COLO668 (cell line): Measurements from ENCODE around the gene CMBL.
A peak's percentile ranks its signal among the peaks of the same experiment; 100 is the strongest.

Experiments used
- DNase-seq: peaks from one replicate; lab custom pipeline; 2025; ENCODE audit not compliant: unreplicated experiment; lab: John Stamatoyannopoulos, UW

CMBL gene

DNA sequence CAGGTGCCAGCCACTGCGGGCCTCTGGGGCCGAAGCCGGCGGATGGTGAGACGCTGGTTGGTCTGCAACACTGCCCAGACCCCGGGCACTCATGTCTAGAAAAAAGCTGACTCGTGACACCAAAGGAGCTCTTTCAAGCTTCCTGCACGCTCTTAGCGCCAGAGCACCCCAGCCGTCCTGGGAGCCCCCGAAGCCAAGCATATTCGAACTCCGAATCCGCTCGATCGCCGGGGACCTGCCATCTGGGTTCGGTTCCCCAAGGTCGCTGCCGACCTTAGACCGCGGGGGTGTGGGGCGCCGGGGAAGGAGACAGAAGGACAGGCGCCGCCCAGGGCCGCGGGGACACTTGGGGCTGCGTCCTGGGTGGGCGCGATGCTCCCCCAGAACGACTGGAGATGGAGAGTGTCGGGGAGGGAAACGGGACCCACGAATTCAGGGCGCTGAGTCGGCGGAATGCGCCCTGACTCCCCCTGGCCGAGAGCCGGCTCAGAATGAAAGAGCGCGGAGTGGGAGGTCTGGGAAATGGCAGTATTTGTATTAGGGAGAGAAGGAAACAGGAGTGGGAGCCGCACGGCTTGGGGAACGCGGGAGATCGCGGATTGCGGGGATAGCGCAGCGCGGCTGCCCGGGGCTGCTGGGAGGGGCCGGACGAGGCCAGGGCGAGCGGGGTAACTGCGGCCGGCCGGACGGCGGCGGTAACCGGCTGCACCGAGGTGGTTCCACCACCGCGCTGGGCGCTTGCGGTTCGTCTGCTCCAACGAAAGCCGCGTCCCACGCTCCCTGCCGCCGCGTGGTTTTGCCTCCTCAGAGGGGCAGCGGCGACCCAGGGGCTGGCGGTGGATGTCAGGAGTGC is 25.7 kb upstream of the CMBL start:
- DNase-seq = peak; percentile 40

DNA sequence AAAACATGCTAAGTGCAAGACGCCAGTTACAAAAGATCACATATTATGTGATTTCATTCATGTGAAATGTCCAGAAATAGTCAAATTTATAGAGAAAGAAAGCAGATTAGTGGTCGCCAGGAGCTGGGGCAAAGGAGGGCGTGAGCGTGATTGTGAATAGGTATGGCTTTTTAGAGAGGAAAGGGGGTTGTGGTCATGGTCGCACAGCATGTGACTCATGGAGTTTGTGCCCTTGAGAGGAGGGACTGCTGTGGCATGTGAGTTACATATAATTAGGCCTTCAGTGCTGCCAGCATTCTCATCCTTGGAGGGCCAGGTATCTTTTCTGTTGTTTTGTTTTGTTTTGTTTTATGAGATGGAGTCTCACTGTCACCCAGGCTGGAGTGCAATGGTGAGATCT is 24.6 kb upstream of the CMBL start:
- no peak for DNase-seq

DNA sequence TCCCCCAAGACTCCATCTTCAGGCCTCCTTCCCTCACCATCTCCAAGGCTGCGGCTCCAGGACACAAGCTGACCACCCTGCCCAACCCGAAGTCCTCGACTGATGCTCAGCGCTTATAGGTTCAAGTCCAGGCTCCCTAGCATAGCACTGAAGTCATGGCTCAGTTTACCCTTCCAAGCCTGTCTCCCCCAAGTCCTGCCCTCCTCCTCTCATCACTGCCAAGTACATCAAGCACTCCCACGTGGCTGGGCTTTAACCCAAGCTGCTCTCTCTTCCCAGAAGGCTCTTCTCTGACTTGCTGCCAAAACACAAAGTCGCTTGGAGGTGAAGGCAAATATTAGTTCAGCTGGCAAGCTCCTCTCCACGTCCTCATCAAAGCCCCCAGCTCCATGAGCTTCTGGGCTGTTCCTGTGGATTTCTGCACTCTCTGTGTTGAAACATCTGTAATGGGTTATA is 23.7 kb upstream of the CMBL start:
- peak; percentile 83 for DNase-seq

DNA sequence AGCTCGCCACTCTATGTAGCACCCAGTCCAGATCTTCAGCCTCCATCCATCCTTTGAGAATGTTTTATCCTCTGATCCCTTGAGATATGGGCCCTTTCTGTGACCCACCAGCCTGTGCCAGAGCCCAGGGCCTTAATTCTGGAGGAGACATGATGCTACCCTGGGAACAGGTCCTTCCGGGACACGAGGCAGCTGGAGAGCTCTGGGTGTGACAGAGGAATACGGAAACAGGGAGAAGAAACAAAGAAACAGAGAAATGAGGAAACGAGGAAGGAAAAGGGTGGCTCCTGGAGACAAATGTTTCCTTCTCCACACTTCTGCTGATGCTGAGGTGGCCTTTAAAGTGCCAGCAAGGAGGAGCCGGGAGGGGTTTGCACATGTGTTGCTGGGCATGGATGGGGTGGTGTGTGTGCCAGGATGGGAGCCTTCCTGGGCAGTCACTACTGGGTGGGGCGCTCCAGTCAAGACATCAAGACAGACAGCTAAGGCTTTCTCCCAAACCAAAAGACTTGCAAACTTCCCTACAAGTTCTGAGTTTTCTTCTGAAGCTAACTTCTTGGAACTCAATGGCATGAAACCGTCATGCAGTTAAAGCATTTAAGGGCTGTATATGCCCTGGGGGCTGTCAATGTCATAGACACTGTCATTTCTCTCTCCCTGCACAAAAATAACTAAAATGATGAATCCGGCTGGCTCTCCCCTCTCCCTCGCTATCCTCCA is 23.0 kb upstream of the CMBL start:
- DNase-seq = no peak

DNA sequence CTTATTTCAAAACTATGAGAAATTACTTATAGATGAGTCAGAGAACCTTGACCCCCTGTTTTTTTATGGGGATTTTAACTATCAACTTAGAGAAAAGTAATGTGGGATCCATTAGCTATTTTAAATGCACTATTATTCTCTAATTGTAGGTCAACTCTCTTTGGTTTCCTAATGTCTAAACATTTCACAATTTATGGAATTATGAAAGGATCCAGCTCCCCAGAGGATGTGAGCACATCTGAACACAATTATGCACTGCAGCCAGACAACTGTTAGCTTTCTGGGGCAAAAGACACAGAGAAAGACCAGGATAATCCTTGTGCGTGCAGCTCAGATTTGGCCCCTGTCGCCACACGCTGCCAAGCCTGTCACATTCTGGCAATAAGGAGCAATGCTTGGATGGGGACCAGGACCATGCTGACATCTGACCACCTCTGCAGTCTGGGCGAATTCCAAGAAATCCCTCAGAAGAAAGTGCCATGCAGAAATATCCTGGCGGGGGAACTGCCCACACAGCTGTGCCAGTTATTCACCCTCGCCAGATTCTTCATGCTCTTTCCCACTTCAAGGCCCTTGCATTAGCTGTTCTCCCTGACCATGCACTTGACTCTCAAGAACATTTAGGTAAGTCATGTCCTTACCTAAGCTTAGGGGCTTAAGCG is 22.2 kb upstream of the CMBL start:
- DNase-seq = no peak

DNA sequence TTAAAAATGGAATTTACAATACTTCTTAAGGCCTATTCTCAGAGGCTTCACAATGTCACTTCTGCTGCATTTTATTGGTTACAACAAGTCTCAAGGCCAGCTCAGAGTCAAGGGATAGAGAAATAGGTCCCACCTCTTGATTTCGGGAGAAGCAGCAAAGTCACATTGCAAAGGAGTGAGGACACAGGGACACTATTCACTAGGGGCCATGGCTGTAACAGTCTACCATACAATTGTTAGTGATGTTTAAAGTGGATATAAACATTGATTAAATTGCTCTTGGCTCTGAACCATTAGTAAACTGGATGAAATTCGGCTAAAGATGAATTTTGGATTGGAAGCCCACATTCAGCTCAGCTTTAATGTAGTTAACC is 21.7 kb upstream of the CMBL start:
- DNase-seq = no peak

DNA sequence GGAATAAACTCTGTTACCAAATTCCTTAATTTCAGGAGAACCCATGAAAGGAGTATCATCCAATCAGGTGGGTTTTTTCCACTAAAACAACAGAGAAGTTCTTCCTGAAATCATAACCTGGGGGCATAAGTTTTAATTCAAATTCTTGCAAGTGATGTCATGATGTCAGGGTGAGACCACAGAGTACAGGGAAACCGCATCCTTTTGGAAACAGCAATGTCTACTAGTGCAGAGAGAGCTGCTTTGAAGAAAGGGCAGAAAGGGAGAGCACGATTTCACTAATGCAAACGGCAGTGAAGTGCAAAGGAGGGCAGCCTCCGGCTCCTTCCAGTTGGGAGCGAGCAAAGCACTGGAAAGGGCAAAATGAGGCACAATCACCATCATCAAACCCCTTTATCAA is 20.6 kb upstream of the CMBL start:
- no peak for DNase-seq

DNA sequence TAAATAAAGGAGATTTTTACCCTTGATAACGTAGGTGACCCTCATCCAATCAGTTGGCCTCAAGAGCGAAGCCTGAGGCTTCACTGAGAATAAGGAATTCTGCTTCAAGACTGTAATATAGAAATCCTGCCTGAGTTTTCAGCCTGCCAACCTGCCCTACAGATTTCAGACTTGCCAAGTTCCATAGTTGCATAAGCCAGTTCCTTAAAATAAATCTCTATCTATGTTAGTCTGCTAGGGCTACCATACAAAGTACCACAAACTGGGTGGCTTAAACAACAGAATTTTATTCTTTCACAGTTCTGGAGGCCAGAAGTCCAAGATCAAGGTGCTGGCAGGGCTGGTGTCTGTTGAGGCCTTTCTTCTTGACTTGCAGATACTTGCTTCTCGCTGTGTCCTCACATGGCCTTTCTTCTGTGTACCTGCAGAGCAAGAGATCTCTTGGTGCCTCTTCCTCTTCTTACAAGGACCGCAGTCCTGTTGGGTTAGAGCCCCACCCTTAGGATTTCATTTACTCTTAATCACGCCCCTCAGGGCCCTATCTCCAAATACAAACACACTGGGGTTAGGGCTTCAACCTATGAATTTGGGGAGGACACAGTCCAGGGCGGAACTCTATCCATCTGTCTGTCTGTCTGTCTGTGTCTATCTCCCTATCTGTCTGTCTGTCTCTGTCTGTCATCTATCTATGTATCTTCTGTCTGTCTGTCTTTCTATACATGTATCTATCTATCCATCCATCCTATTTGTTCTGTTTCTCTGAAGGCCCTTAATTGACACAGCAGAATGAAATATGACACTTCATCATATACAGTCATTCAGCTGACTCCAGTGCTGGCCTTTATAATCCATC is 17.0 kb upstream of the CMBL start:
- no peak for DNase-seq

DNA sequence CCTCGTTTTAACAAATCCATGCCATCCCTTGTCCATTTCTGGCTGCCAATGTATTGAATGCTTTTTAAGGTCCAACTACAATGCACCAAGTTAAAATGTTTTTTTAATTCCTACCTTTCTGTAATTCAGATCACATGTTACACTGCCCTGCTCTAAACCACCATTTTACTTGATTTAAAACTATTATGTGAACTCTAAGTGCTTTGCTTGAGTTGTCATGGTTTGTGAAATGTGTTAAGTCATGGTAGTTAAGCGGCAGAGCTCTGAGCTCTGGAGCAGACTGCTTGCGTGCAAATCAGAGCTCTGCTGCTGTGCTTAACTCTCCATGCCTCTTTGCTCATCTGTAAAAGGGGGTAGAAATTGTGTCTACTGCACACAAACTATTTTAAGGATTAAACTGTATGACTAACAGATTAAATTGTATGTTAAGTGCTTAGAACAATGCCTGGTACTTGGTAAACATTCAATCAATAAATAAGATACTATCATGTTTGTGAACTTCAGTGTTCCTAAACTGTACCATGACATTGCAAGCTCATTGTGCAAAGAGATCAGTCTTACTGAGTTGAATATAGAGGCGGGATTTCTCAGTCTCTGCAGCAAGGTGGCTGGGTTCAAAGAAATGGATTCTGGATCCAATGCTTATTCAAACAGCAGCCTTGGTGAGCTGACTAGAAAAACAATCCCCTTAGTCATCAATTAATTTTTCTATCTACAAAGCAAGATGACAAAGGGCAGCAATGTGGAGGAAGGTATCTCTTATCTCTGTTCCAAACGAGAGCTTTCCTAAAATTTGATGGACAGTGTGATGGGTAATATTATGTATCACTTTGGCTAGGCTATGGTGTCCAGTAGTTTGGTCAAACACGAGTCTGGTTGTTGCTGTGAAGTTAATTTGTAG is 16.1 kb upstream of the CMBL start:
- no peak for DNase-seq

DNA sequence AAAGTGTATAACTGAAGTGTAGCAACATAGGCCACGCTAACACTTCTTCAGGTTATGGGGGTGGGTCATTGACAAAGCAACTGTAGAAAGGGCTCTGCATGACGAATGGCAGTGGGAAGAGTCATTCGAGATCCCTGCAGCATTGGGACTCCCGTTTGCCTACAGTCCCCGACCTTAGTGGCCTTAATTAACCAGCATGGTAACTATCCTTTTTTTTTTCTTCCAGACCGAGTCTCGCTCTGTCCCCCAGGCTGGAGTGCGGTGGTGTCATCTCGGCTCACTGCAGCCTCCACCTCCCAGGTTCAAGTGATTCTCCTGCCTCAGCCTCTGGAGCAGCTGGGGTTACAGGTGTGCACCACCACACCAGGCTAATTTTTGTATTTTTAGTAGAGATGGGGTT is 14.2 kb upstream of the CMBL start:
- no peak for DNase-seq

DNA sequence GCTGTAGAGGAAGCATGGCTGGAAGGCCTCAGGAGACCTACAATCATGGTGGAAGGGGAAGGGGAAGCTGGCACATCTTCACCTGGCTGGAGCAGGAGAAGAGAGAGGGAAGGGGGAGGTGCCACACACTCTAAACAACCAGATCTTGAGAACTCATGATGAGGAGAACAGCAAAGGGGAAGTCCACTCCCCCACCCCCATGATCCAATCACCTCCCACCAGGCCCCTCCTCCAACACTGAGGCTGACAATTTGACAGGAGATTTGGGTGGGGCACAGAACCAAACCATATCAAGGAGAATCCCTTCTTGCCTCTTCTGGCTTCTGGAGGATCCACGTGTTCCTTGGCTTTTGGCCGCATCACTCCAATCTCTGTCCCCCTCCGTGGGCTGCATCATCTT is 13.1 kb upstream of the CMBL start:
- no peak for DNase-seq

DNA sequence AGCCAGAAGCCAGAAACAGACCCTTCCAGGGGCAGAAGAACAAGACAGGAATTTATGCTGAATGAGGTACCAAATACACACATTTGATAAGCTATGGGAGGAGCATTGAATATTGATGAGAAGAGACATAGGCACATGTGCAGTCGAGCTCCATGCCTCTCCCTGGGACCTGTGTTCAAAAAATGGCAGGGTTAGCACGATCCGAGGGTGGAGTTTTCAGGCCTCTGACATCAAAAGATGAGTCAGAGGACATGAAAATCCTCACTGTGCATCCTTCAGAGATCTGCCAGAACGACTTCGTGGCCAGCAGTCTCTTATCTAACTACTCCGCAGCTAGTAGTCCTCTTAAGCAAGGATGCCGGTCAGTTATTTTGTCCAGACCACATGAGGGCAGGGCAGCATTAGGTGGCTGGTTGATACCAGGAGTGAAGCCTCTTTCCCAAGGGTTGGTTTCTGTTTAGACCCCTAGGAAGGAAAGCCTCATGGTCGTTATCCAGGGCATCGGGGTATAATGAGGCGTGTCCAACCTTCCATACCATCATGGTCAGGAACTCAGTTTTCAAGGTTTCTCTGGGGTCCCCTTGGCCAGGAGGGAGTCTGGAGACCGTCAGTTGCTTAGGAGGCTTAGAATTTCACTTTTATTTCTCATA is 11.6 kb upstream of the CMBL start:
- DNase-seq = no peak

DNA sequence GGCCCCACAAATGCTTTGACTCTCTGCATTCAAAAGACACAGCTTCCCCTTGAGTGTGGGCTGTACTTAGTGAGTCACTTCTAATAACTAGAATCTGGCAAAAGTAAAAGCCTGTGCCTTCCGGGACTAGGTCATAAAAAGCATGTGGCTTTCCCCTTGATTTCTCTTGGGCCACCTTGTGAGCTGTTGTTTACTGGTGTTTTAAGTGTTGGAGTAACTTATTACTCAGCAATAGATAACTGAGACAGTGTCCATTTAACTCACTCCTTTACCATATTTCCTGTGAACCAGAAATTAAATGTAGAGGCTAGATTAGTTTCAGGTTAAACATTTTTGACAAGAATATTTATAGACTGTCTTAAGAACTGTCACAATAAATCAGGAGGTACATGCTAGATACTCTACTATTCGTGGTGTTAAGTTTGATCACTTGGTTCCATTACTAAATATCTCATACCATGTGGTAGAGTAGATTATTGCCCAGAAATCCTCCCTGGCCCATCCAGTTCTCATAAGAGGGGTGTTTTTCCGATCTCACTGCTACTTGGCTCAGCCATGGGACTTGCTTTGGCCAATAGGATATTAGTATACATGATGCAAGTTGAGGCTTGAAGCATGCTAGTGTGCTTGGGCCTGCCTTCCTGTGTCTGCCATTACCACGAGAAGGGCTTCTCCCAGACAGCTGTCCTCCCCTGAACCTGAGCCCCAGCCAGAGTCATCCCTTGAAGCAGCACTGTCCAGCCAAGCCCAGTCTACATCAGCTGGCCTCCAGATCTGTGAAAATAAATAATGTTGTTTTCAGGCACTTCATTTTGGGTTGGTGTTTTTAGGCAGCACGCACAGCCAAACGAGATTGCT is 10.4 kb upstream of the CMBL start:
- no peak for DNase-seq

DNA sequence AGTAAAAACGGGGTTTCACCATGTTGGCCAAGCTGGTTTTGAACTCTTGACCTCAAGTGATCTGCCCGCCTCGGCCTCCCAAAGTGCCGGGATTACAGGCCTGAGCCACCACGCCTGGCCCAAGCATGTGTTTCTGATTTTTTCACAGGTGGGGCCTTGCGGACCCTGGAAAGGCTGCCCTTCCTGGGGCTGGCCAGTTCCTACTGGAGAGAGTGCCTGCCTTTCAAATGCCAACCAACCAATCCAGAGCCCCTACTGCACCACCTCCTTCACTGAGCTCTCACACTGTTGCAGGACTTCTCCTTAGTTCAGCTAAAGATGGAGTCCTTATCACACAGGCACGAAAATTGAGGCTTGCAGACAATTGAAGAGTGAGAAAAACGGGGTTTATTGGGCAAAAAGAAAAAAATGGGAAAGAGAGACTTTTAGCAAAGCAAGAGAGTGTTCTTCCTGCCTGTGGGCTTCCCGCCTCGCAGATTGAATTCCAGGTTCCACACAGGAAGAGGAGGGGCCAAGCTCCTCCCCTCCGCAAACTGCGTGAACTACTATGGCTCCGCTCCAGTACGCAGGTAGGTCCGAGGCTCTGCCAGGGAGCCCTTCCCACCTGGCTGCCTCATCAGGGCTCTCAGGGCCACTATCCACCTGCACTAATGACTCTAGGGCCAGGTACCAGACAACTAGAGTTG is 8.3 kb upstream of the CMBL start:
- DNase-seq = no peak

DNA sequence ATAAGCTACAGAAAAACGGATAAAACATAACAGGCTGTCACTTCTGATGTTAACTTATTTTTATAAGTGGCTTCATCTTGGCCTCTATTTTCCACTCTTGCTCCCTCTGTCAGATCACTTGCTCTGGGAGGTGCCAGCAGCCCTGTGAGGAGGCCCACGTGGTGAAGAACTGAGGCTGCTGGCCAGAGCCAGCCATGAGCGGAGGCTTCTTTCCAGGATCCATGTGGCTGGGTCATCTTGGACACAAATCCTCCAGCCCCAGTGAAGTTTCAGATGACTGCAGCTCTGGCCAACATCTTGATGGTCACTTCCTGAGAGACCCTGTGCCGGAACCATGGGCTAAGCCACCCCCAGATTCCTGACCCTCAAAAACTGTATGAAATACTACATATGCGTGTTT is 7.5 kb upstream of the CMBL start:
- DNase-seq = no peak

DNA sequence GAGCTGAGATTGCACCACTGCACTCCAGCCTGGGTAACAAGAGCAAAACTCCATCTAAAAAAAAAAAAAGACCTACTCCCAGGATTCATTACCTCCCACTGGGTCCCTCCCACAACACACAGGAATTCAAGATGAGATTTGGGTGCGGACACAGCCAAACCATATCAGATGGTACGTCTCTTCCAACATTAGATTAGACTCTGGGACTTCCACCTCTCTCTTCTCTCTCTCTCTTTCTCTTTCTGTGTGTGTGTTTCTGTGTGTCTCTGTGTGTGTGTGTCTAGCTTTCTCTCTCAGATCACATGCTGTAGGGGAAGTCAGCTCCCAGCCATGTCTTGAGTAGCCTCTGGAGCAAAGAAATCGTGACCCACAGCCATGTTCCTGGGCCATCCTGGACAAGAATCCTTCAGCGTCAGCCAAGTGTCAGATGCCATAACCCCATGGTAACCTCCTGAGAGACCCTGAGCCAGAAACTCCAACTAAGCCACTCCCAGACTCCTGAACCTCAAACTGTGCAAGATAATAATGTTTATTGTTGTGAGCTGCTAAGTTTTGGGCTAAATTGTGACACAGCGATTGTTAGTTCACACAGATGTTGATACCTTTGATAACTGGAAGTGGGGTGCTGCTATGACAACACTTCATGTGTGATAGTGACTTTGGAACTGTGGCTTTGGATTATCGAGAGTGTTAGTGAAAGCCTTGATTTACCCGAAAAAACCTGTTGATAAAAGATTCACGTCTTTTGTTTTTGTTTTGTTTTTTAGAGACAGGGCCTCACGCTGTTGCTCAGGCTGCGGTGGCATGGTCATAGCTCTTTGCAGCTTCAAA is 4.1 kb upstream of the CMBL start:
- DNase-seq = no peak
